ENCODE results near the gene PDE1A.
A peak's percentile ranks its signal among the peaks of the same experiment; 100 is the strongest.

Gene PDE1A

DNA sequence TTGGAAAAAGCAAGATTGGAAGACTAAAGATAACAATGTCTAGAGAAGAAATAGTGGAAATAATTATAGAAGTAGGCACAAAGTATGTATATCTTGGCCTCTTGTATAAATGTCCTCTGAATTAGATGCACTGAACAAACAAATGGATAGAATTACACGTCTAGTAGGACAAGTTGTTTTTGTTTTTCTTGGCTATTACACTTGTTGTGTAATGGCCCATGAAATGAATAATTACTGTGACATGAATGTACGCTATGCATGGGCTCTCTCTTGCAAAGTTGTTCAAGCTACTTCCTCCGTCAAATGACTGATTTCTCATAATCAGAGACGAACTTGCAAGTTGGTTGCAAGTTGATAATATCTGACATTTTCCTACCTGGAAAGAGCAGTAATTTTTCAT, 126.2 kb downstream of the PDE1A start (continued):
- TF ChIP-seq ZNF423 (tag by site-specific recombination; IDR thresholded peaks at IDR 0.05): no peak
- TF ChIP-seq ZNF146 (tag by site-specific recombination; IDR thresholded peaks at IDR 0.05): no peak
- TF ChIP-seq ZNF521 (tag by site-specific recombination; IDR thresholded peaks at IDR 0.05): no peak
- no peak for TF ChIP-seq ZNF37A (tag by site-specific recombination; IDR thresholded peaks at IDR 0.05)
- TF ChIP-seq, protein P1, sequence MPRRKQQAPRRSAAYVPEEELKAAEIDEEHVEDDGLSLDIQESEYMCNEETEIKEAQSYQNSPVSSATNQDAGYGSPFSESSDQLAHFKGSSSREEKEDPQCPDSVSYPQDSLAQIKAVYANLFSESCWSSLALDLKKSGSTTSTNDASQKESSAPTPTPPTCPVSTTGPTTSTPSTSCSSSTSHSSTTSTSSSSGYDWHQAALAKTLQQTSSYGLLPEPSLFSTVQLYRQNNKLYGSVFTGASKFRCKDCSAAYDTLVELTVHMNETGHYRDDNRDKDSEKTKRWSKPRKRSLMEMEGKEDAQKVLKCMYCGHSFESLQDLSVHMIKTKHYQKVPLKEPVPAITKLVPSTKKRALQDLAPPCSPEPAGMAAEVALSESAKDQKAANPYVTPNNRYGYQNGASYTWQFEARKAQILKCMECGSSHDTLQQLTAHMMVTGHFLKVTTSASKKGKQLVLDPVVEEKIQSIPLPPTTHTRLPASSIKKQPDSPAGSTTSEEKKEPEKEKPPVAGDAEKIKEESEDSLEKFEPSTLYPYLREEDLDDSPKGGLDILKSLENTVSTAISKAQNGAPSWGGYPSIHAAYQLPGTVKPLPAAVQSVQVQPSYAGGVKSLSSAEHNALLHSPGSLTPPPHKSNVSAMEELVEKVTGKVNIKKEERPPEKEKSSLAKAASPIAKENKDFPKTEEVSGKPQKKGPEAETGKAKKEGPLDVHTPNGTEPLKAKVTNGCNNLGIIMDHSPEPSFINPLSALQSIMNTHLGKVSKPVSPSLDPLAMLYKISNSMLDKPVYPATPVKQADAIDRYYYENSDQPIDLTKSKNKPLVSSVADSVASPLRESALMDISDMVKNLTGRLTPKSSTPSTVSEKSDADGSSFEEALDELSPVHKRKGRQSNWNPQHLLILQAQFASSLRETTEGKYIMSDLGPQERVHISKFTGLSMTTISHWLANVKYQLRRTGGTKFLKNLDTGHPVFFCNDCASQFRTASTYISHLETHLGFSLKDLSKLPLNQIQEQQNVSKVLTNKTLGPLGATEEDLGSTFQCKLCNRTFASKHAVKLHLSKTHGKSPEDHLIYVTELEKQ (tag by site-specific recombination; IDR thresholded peaks at IDR 0.05; ENCODE audit: borderline replicate concordance): peak; percentile 86
- TF ChIP-seq KLF10 (tag by site-specific recombination; IDR thresholded peaks at IDR 0.05): no peak
- no peak for TF ChIP-seq ZNF561 (tag by site-specific recombination; IDR thresholded peaks at IDR 0.05; ENCODE audit: borderline replicate concordance)
- TF ChIP-seq, protein P2, sequence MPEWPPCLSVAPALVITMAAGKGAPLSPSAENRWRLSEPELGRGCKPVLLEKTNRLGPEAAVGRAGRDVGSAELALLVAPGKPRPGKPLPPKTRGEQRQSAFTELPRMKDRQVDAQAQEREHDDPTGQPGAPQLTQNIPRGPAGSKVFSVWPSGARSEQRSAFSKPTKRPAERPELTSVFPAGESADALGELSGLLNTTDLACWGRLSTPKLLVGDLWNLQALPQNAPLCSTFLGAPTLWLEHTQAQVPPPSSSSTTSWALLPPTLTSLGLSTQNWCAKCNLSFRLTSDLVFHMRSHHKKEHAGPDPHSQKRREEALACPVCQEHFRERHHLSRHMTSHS (tag by site-specific recombination; IDR thresholded peaks at IDR 0.05): no peak
- no peak for TF ChIP-seq ZSCAN16 (tag by site-specific recombination; IDR thresholded peaks at IDR 0.05)
- TF ChIP-seq ZBTB21 (tag by site-specific recombination; IDR thresholded peaks at IDR 0.05): peak; percentile 48; the same call in 1 of the 2 replicates
- no peak for TF ChIP-seq ZNF529 (tag by site-specific recombination; IDR thresholded peaks at IDR 0.05; ENCODE audit: insufficient replicate concordance)
- TF ChIP-seq ZNF138 (tag by site-specific recombination; IDR thresholded peaks at IDR 0.05; ENCODE audit: borderline replicate concordance): no peak
- TF ChIP-seq, protein P3, sequence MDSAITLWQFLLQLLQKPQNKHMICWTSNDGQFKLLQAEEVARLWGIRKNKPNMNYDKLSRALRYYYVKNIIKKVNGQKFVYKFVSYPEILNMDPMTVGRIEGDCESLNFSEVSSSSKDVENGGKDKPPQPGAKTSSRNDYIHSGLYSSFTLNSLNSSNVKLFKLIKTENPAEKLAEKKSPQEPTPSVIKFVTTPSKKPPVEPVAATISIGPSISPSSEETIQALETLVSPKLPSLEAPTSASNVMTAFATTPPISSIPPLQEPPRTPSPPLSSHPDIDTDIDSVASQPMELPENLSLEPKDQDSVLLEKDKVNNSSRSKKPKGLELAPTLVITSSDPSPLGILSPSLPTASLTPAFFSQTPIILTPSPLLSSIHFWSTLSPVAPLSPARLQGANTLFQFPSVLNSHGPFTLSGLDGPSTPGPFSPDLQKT (IDR thresholded peaks at IDR 0.05; ENCODE audit: borderline replicate concordance, low read depth, low read length): no peak
- TF ChIP-seq KLF8 (tag by site-specific recombination; IDR thresholded peaks at IDR 0.05): peak; percentile 60; the same call in 1 of the 2 replicates
- peak; percentile 48; the same call in 1 of the 2 replicates for TF ChIP-seq ZNF184 (tag by site-specific recombination; IDR thresholded peaks at IDR 0.05)
- peak; percentile 79 for TF ChIP-seq ZNF24 (tag by site-specific recombination; IDR thresholded peaks at IDR 0.05)
- TF ChIP-seq ZNF664 (tag by site-specific recombination; IDR thresholded peaks at IDR 0.05): no peak
- no peak for TF ChIP-seq RBAK (tag by site-specific recombination; IDR thresholded peaks at IDR 0.05)
- TF ChIP-seq, protein P4, sequence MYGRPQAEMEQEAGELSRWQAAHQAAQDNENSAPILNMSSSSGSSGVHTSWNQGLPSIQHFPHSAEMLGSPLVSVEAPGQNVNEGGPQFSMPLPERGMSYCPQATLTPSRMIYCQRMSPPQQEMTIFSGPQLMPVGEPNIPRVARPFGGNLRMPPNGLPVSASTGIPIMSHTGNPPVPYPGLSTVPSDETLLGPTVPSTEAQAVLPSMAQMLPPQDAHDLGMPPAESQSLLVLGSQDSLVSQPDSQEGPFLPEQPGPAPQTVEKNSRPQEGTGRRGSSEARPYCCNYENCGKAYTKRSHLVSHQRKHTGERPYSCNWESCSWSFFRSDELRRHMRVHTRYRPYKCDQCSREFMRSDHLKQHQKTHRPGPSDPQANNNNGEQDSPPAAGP (tag by site-specific recombination; IDR thresholded peaks at IDR 0.05): no peak
- TF ChIP-seq, protein P5, sequence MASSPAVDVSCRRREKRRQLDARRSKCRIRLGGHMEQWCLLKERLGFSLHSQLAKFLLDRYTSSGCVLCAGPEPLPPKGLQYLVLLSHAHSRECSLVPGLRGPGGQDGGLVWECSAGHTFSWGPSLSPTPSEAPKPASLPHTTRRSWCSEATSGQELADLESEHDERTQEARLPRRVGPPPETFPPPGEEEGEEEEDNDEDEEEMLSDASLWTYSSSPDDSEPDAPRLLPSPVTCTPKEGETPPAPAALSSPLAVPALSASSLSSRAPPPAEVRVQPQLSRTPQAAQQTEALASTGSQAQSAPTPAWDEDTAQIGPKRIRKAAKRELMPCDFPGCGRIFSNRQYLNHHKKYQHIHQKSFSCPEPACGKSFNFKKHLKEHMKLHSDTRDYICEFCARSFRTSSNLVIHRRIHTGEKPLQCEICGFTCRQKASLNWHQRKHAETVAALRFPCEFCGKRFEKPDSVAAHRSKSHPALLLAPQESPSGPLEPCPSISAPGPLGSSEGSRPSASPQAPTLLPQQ (tag by site-specific recombination; IDR thresholded peaks at IDR 0.05): peak; percentile 60
- no peak for TF ChIP-seq SP2 (tag by site-specific recombination; IDR thresholded peaks at IDR 0.05)
- TF ChIP-seq, protein P6, sequence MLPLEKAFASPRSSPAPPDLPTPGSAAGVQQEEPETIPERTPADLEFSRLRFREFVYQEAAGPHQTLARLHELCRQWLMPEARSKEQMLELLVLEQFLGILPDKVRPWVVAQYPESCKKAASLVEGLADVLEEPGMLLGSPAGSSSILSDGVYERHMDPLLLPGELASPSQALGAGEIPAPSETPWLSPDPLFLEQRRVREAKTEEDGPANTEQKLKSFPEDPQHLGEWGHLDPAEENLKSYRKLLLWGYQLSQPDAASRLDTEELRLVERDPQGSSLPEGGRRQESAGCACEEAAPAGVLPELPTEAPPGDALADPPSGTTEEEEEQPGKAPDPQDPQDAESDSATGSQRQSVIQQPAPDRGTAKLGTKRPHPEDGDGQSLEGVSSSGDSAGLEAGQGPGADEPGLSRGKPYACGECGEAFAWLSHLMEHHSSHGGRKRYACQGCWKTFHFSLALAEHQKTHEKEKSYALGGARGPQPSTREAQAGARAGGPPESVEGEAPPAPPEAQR (tag by site-specific recombination; IDR thresholded peaks at IDR 0.05): no peak
- no peak for TF ChIP-seq ZNF324 (tag by site-specific recombination; IDR thresholded peaks at IDR 0.05)
- no peak for TF ChIP-seq ZNF302 (tag by site-specific recombination; IDR thresholded peaks at IDR 0.05; ENCODE audit: low read depth)
- no peak for TF ChIP-seq ZNF701 (tag by site-specific recombination; IDR thresholded peaks at IDR 0.05)
- TF ChIP-seq ZNF610 (tag by site-specific recombination; IDR thresholded peaks at IDR 0.05; ENCODE audit: borderline replicate concordance): no peak
- TF ChIP-seq OSR2 (tag by site-specific recombination; IDR thresholded peaks at IDR 0.05): peak; percentile 95
- no peak for TF ChIP-seq ZNF223 (tag by site-specific recombination; IDR thresholded peaks at IDR 0.05)
- TF ChIP-seq ZNF112 (tag by site-specific recombination; IDR thresholded peaks at IDR 0.05): no peak
- peak; percentile 81; the same call in 1 of the 2 replicates for TF ChIP-seq BCL11A (tag by site-specific recombination; IDR thresholded peaks at IDR 0.05; ENCODE audit: low read depth)
- TF ChIP-seq ZNF785 (tag by site-specific recombination; IDR thresholded peaks at IDR 0.05): no peak
- peak; percentile 98 for TF ChIP-seq SP7 (tag by site-specific recombination; IDR thresholded peaks at IDR 0.05)
- no peak for TF ChIP-seq PRDM1 (tag by site-specific recombination; IDR thresholded peaks at IDR 0.05)
- TF ChIP-seq GLI2 (tag by site-specific recombination; IDR thresholded peaks at IDR 0.05; ENCODE audit: borderline replicate concordance, low read depth): peak; percentile 69
